Left lung (tissue), 10 donors: Measurements from ENCODE around the gene PGM2. TPM values are rescaled to one million over a fixed set of nuclear protein-coding genes. Genes with fewer than 3 reads are reported as not detected.

Experiments used
- ATAC-seq: fragments of 200-7000 bp; cut with Tn5 transposase; one replicate; pipeline ENCODE4 v1.9.1; 2020; ENCODE audit warnings: moderate library complexity
- DNase-seq, 4 donors: peaks; one replicate each; pipeline ENCODE4 v3.0.0-alpha.2; 2013 to 2020
- H3K27ac ChIP-seq, 2 donors: fragments of 200-600 bp; sonication (generic) in 1 of 2; one replicate each; pipeline versions ENCODE4 v1.5.0 to v1.8.0; 2020 to 2021
- H3K27me3 ChIP-seq, 2 donors: fragments of 200-600 bp; sonication (generic) in 1 of 2; one replicate each; pipeline versions ENCODE4 v1.5.0 to v1.8.0; 2020 to 2021
- H3K36me3 ChIP-seq, 2 donors: fragments of 200-600 bp; sonication (generic) in 1 of 2; one replicate each; pipeline versions ENCODE4 v1.5.0 to v1.8.0; 2020 to 2021
- H3K4me1 ChIP-seq, 2 donors: fragments of 200-600 bp; one replicate each; pipeline ENCODE4 v1.8.0; 2021
- H3K4me3 ChIP-seq, 2 donors: fragments of 200-600 bp; sonication (generic) in 1 of 2; one replicate each; pipeline versions ENCODE4 v1.5.0 to v1.8.0; 2020 to 2021; ENCODE audit warnings: mild to moderate bottlenecking in 1 of 2
- H3K9me3 ChIP-seq, 2 donors: fragments of 200-600 bp; sonication (generic) in 1 of 2; one replicate each; pipeline versions ENCODE4 v1.5.0 to v1.8.0; 2020 to 2021
- intact Hi-C, 2 donors: fragments of 100-400 bp; cut with DNase I; formaldehyde crosslinking; loops; one replicate each; pipeline versions ENCODE4 v1.11.2 to v1.14.2; 2022
- polyA plus RNA-seq, 6 donors: library from polyadenylated mRNA; unstranded; fragments of 120-200 nt; gene quantifications; one replicate each; pipeline ENCODE4 v1.2.1, GENCODE V29; 2013; ENCODE audit not compliant: insufficient read length in 6 of 6
- total RNA-seq, 2 donors: library from RNA; stranded (reverse); fragmentation: NEBNext Ultra II Directional; extraction: Animal tissue kit (Norgen Biotek cat#: 25700); gene quantifications; one replicate each; pipeline ENCODE4 v1.2.1, GENCODE V29; 2021
- TF ChIP-seq, protein P1 (sequence below), 2 donors: fragments of 200-600 bp; sonication (generic) in 1 of 2; IDR thresholded peaks; one replicate each; pipeline versions ENCODE4 v1.5.0 to v1.8.0; 2021; ENCODE audit warnings: antibody characterized with exemption in 2 of 2
- donor health status: DM: no; HTN: yes; CAD: no.
- donor health status: DM: no; HTN: no; CAD: no.

The PGM2 gene
- total and polyA plus RNA-seq, 8 donors: 23.0 to 30.2 (median 27.2) TPM

DNA sequence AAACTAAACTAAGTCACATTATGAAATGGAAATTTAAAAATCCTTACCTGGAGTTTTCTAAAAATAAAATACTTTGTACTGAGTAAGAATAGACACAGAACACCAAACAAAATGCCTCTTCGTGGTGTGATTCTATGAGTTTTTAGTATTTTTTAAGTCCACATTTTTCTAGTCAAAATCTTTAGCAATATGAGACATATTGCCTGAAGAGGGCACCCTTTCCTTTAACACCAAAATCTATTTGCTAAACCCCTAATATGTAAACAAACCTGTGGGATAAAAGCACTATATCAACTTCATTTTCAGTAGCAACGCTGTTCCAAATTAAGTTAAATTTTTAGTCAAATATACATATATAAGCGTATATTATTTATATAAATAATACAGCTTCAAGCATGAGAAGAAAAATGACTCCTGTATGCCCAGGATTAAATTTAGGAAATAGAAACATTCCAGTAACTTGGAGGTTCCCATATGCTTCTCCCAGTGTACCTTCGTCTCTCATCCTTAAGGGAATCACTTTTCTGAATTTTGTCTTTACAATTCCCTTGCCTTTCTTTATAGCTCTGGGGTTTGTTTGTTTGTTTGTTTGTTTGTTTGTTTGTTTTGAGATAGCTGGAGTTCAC, 23.0 kb upstream of the PGM2 start:
- Histone ChIP-seq H3K27me3 (no peaks in the 10 kb centered on the region), H3K4me1 (no peaks in the 10 kb centered on the region), H3K27ac (no peak overlapping the region), H3K9me3 (no peaks in the 10 kb centered on the region), H3K4me3 (no peak overlapping the region), H3K36me3 (no peaks in the 10 kb centered on the region)
- peak; percentile 63 for ATAC-seq
- DNase-seq: peak in 2 of 4 donors; percentile 19 to 54
- intact Hi-C loops: loop anchor here in 1 of 2 donors (5.0 kb wide), 2 partner anchors 201 to 234 kb away; no protein-coding TSS in a partner anchor
- TF ChIP-seq, protein P1, sequence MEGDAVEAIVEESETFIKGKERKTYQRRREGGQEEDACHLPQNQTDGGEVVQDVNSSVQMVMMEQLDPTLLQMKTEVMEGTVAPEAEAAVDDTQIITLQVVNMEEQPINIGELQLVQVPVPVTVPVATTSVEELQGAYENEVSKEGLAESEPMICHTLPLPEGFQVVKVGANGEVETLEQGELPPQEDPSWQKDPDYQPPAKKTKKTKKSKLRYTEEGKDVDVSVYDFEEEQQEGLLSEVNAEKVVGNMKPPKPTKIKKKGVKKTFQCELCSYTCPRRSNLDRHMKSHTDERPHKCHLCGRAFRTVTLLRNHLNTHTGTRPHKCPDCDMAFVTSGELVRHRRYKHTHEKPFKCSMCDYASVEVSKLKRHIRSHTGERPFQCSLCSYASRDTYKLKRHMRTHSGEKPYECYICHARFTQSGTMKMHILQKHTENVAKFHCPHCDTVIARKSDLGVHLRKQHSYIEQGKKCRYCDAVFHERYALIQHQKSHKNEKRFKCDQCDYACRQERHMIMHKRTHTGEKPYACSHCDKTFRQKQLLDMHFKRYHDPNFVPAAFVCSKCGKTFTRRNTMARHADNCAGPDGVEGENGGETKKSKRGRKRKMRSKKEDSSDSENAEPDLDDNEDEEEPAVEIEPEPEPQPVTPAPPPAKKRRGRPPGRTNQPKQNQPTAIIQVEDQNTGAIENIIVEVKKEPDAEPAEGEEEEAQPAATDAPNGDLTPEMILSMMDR (IDR thresholded peaks at IDR 0.05): peak; percentile 30 to 37

DNA sequence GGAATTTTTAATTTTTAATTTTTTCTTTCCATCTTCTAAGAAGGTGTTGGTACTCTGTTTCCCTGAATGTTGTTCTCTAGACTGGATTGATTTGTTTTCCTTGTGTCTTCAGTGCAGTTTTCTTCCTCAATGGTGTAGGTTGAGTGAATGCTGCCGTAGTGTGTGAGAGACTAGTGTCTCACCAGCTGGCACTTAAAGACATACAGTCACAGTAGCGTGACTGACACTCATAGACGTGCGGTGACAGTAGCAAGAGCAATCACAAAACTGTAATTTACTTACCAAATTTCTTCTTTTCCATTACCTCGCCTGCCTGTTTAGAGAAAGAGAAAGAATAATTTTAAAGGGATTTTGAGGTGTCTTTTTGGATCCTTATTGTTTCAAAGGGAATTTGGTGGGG, 21.4 kb upstream of the PGM2 start:
- TF ChIP-seq, protein P1 (IDR thresholded peaks at IDR 0.05): no peak
- Histone ChIP-seq H3K27me3 (no peaks in the 10 kb centered on the region), H3K27ac (no peak overlapping the region), H3K4me1 (no peaks in the 10 kb centered on the region), H3K4me3 (no peak overlapping the region), H3K36me3 (no peaks in the 10 kb centered on the region), H3K9me3 (no peaks in the 10 kb centered on the region)
- intact Hi-C loops: no loop called here
- ATAC-seq: no peak
- no peak for DNase-seq

DNA sequence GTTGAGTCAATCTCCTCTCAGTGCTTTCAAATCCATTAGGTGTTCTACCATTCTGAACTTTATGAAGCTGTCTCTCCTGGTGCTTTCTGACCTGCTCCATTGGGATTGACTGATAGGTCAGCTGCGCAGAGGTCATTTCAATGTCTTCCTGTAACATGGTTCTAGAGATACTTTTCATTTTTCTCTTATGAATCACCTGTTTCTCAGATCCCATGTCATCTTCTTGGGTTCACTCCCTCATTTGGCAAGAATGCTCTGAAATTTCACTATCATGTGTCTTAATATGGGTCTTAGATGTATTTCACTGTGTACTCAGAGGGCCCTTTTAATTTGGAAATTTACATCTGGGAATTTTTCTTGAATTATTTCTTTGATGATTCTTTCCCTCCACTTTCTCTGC, 13.8 kb upstream of the PGM2 start:
- Histone ChIP-seq H3K36me3 (no peaks in the 10 kb centered on the region), H3K4me3 (no peak overlapping the region), H3K4me1 (peaks cover 0 to 4% of the 10 kb centered on the region in 2 donors), H3K9me3 (no peaks in the 10 kb centered on the region), H3K27me3 (no peaks in the 10 kb centered on the region), H3K27ac (no peak overlapping the region)
- TF ChIP-seq, protein P1 (IDR thresholded peaks at IDR 0.05): no peak
- ATAC-seq: no peak
- DNase-seq: no peak
- intact Hi-C loops: no loop called here

DNA sequence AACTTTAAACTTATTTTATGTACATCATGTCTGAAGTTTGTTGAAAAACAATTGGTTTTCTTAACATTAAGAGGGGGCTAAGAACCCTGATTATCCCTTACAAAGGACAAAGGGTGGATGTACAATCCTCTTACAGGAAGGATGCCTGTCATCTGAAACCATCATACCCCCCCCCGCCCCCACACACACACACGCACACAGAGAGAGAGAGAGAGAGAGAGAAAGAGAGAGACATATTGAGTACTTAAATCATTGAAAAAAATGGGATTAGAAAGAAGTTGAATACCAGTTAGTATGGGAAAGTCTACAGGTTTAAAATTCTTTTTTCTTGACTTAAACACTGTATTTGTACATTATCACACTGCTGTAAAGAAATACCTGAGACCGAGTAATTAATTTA, 10.9 kb upstream of the PGM2 start:
- Histone ChIP-seq H3K4me1 (peaks cover 0 to 4% of the 10 kb centered on the region in 2 donors), H3K27ac (peak overlapping the region in 1 of 2 donors; percentile 53), H3K9me3 (no peaks in the 10 kb centered on the region), H3K36me3 (no peaks in the 10 kb centered on the region), H3K4me3 (no peak overlapping the region), H3K27me3 (no peaks in the 10 kb centered on the region)
- intact Hi-C loops: no loop called here
- TF ChIP-seq, protein P1 (IDR thresholded peaks at IDR 0.05): no peak
- no peak for DNase-seq
- ATAC-seq: no peak

DNA sequence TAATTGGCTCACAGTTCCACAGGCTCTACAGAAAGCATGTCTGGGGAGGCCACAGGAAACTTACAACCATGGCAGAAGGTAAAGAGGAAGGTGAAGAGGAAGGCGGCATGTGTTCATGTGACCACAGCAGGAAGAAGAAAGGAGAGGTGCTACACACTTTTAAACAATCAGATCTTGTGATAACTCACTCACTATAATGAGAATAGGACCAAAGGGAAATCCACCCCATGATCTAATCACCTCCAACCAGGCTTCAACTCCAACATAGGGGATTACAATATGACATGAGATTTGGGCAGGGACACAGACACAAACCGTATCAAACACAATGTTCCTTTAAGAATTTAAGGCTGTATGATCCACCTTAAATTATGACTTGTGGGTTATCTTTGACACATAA, 10.5 kb upstream of the PGM2 start:
- TF ChIP-seq, protein P1 (IDR thresholded peaks at IDR 0.05): no peak
- DNase-seq (no peak), ATAC-seq (no peak)
- peaks cover 0 to 4% of the 10 kb centered on the region in 2 donors for H3K4me1 ChIP-seq
- H3K27me3 ChIP-seq: no peaks in the 10 kb centered on the region
- H3K9me3 ChIP-seq: no peaks in the 10 kb centered on the region
- peak overlapping the region in 1 of 2 donors; percentile 53 for H3K27ac ChIP-seq
- no peaks in the 10 kb centered on the region for H3K36me3 ChIP-seq
- intact Hi-C loops: no loop called here
- no peak overlapping the region for H3K4me3 ChIP-seq
